NCI-H510A (cell line): Measurements from ENCODE around the gene PDS5B.
"Not testable (repeated sequence)": the region's sequence is repeated elsewhere in the genome, so short reads cannot be mapped to it uniquely, and the experiment has no call there.

Experiments
- DNase-seq: peaks from one replicate; lab custom pipeline; 2025; lab: John Stamatoyannopoulos, UW

PDS5B gene

GRCh38 chr13:32657309-32657708 lies 71.1 kb downstream of the PDS5B start:
- DNase-seq, result no peak

- DNase-seq, result no peak
Observed at GRCh38 chr13:32659736-32660135, 73.5 kb downstream of the PDS5B start.

- no peak for DNase-seq
Observed at GRCh38 chr13:32660227-32660626, 74.0 kb downstream of the PDS5B start.

- no peak for DNase-seq
Observed at GRCh38 chr13:32661685-32662084, 75.4 kb downstream of the PDS5B start.

- DNase-seq, result no peak
Observed at GRCh38 chr13:32663660-32664059, 77.4 kb downstream of the PDS5B start.

- DNase-seq, result no peak
Observed at GRCh38 chr13:32666990-32667571, 80.8 kb downstream of the PDS5B start.

GRCh38 chr13:32669030-32669646 lies 82.9 kb downstream of the PDS5B start:
- no peak for DNase-seq

GRCh38 chr13:32674503-32674902 lies 88.3 kb downstream of the PDS5B start:
- no peak for DNase-seq

- DNase-seq, result no peak
Observed at GRCh38 chr13:32676242-32676641, 90.0 kb downstream of the PDS5B start.

GRCh38 chr13:32682130-32682529 lies 95.9 kb downstream of the PDS5B start:
- no peak for DNase-seq

GRCh38 chr13:32682740-32683139 lies 96.5 kb downstream of the PDS5B start:
- DNase-seq, result no peak

- no peak for DNase-seq
Observed at GRCh38 chr13:32687275-32687674, 101.0 kb downstream of the PDS5B start.

- no peak for DNase-seq
Observed at GRCh38 chr13:32695602-32696250, 109.5 kb downstream of the PDS5B start.

GRCh38 chr13:32707471-32707870 lies 121.2 kb downstream of the PDS5B start:
- DNase-seq, result no peak

GRCh38 chr13:32713397-32713796 lies 127.1 kb downstream of the PDS5B start:
- no peak for DNase-seq

GRCh38 chr13:32716201-32716600 lies 129.9 kb downstream of the PDS5B start:
- DNase-seq, result not testable (repeated sequence)

GRCh38 chr13:32720026-32720425 lies 133.8 kb downstream of the PDS5B start:
- no peak for DNase-seq

- not testable (repeated sequence) for DNase-seq
Observed at GRCh38 chr13:32721131-32722034, 135.1 kb downstream of the PDS5B start.

- no peak for DNase-seq
Observed at GRCh38 chr13:32722340-32722739, 136.1 kb downstream of the PDS5B start.

GRCh38 chr13:32723987-32724386 lies 137.7 kb downstream of the PDS5B start:
- no peak for DNase-seq

GRCh38 chr13:32726374-32727037 lies 140.3 kb downstream of the PDS5B start:
- DNase-seq, result no peak

GRCh38 chr13:32728327-32728726 lies 142.1 kb downstream of the PDS5B start:
- no peak for DNase-seq
